Heart right ventricle (tissue), 16 donors: ENCODE results near the gene NEAT1. TPM values are rescaled to one million over a fixed set of nuclear protein-coding genes. Genes with fewer than 3 reads are reported as not detected.

Source experiments
- ATAC-seq, 8 donors: fragments of 200-7000 bp; cut with Tn5 transposase; one replicate each; pipeline ENCODE4 v1.9.1; 2020; ENCODE audit warnings: mild to moderate bottlenecking in 8 of 8, moderate library complexity in 8 of 8, moderate number of reproducible peaks in 1 of 8
- DNase-seq, 2 donors: peaks; one replicate each; pipeline ENCODE4 v3.0.0-alpha.2; 2020
- H3K27ac ChIP-seq, 10 donors: fragments of 200-600 bp; sonication (generic) in 2 of 10; one replicate each; pipeline versions ENCODE4 v1.5.0 to v1.8.0; 2020 to 2022; ENCODE audit warnings: mild to moderate bottlenecking in 3 of 10
- H3K27me3 ChIP-seq, 7 donors: fragments of 200-600 bp; one replicate each; pipeline ENCODE4 v1.8.0; 2021 to 2022; ENCODE audit warnings: mild to moderate bottlenecking in 2 of 7
- H3K36me3 ChIP-seq, 9 donors: fragments of 200-600 bp; sonication (generic) in 1 of 9; one replicate each; pipeline versions ENCODE4 v1.5.0 to v1.8.0; 2020 to 2022; ENCODE audit warnings: mild to moderate bottlenecking in 2 of 9
- H3K4me1 ChIP-seq, 9 donors: fragments of 200-600 bp; sonication (generic) in 1 of 9; one replicate each; pipeline versions ENCODE4 v1.5.0 to v1.8.0; 2020 to 2022; ENCODE audit warnings: mild to moderate bottlenecking in 4 of 9
- H3K4me3 ChIP-seq, 10 donors: fragments of 200-600 bp; sonication (generic) in 2 of 10; one replicate each; pipeline versions ENCODE4 v1.5.0 to v1.8.0; 2020 to 2022; ENCODE audit warnings: mild to moderate bottlenecking in 7 of 10, moderate library complexity in 2 of 10
- H3K9me3 ChIP-seq, 11 donors: fragments of 200-600 bp in 10 of 11; sonication (generic) in 2 of 11; one replicate each; pipeline versions ENCODE4 v1.5.0 to v1.8.0; 2013 to 2022; ENCODE audit warnings: mild to moderate bottlenecking in 2 of 11, control low read depth in 1 of 11, moderate library complexity in 1 of 11
- WGBS, 2 donors: extraction: QIAGEN DNeasy Blood & Tissue Kit; methylation state at CpG; one replicate each; pipeline ENCODE4 v1.1.7; 2013; ENCODE audit warnings: inconsistent platforms in 1 of 2; 5-methylcytosine and 5-hydroxymethylcytosine counted together
- intact Hi-C, 10 donors: fragments of 100-400 bp; cut with DNase I; formaldehyde crosslinking; loops; one replicate each; pipeline versions ENCODE4 v1.11.1 to v1.14.2; 2022
- polyA plus RNA-seq, 2 donors: library from polyadenylated mRNA; stranded (reverse); fragments of 200-250 nt; gene quantifications; one replicate each; pipeline ENCODE4 v1.2.3, GENCODE V29; 2013
- total RNA-seq, 10 donors: library from RNA; stranded (reverse); fragmentation: NEBNext Ultra II Directional in 3 of 10; extraction: Animal tissue kit (Norgen Biotek cat#: 25700) in 3 of 10; gene quantifications; one replicate each; pipeline versions ENCODE4 v1.2.1 to v1.2.4, GENCODE V29; 2021 to 2023
- TF ChIP-seq, protein P1 (sequence below), 9 donors: fragments of 200-600 bp; sonication (generic) in 2 of 9; IDR thresholded peaks; one replicate each; pipeline versions ENCODE4 v1.5.0 to v1.8.0; 2021 to 2022; ENCODE audit warnings: antibody characterized with exemption in 9 of 9, mild to moderate bottlenecking in 5 of 9, moderate library complexity in 1 of 9
- donor health status: Arrhythmogenic right ventricular cardiomyopathy.
- donor health status: ischemic (EF 13 %, LVEDD 7.1; RV severe dilation, severe dysfunction).
- donor health status: healthy with polysubstance abuse.
- donor health status: DM: no; HTN: yes; CAD: no.
- donor health status: DM: no; HTN: no; CAD: no.
- donor health status: ischemic (EF 25% LVEDD 6.9; RV normal size, moderate dysfunction).
- donor health status: ischemic (EF 25% LVEDD 5.7; RV mildly dilated, moderate dysfunction).
- donor health status: healthy.
- donor health status: DM: yes; HTN: yes; CAD: no.
- donor health status: Ischemic cardiomyopathy.
- donor health status: ischemic (EF 35%, LVEDD 5.7; RV mildly dilated, moderate dysfunction).
- donor health status: nonischemic (EF 11% LVEDD 7.7; RV severe dilation, severe dysfunction).
- donor health status: DM: yes; HTN: yes; CAD: no.
- donor health status: PGD.
- donor health status: ischemic (EF 29% LVEDD 5.4; RV normal size, mild dysfunction).
- donor health status: nonischemic (EF 23%, LVEDD 6.1; RV moderate dilation, normal function).

NEAT1 gene
- total and polyA plus RNA-seq, 12 donors: 103 to 1,899 (median 432) TPM

DNA sequence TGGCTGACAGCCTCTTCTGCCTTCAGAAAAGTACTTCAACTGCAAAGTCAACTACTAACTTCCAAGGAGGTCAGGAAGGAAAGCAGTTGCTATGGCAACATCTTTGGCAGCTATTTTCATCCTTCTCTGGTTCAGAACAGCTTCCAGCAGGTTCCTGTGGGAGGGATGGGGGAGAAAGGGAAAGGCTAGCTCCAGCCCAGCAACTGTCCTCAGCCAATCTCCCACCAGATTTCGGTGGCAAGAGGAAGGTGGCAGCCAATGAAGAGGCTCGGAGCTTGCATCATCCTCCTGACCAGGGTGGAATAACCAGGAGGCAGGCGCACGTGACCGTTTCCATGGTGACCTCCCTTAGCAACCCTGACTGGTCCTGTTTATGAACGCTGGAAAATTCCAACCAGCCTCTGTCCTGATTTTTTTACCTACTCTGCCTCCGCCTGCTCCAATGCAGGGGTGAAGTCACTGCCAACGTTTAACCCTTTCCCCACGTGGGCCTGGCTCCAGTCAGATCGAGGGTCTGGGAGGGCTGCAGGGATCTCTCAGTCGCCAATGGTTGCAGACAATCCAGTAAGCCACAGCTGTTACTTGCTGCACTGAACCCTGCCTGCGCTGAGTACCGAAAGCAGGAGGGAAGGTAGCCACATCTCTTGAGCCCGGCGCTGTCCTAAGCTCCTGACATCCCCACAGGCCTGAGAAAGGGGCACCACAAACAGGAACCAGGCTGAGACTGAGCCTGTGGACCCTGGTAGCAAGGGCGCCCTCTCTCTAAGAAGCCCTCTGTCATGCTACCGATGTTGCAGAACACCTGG, 65.1 kb downstream of the NEAT1 start:
- WGBS, 2 donors: 6 to 7% methylated on average over 17 of the region's 17 CpGs
- peak; percentile 83 to 90 (median 89) for ATAC-seq
- Histone ChIP-seq H3K4me3 (peak overlapping the region in 8 of 10 donors; percentile 9 to 41 (median 25)), H3K9me3 (no peaks in the 10 kb centered on the region), H3K36me3 (no peaks in the 10 kb centered on the region), H3K27me3 (no peaks in the 10 kb centered on the region), H3K27ac (peak overlapping the region; percentile 88 to 100 (median 99)), H3K4me1 (peaks cover 56 to 77% (median 72%) of the 10 kb centered on the region in 9 donors)
- intact Hi-C loops: loop anchor here in 3 of 10 donors (1.0 kb wide), 3 partner anchors 8 to 10 kb away; no protein-coding TSS in a partner anchor
- peak; percentile 93 to 99 for DNase-seq
- TF ChIP-seq, protein P1, sequence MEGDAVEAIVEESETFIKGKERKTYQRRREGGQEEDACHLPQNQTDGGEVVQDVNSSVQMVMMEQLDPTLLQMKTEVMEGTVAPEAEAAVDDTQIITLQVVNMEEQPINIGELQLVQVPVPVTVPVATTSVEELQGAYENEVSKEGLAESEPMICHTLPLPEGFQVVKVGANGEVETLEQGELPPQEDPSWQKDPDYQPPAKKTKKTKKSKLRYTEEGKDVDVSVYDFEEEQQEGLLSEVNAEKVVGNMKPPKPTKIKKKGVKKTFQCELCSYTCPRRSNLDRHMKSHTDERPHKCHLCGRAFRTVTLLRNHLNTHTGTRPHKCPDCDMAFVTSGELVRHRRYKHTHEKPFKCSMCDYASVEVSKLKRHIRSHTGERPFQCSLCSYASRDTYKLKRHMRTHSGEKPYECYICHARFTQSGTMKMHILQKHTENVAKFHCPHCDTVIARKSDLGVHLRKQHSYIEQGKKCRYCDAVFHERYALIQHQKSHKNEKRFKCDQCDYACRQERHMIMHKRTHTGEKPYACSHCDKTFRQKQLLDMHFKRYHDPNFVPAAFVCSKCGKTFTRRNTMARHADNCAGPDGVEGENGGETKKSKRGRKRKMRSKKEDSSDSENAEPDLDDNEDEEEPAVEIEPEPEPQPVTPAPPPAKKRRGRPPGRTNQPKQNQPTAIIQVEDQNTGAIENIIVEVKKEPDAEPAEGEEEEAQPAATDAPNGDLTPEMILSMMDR (IDR thresholded peaks at IDR 0.05): no peak

DNA sequence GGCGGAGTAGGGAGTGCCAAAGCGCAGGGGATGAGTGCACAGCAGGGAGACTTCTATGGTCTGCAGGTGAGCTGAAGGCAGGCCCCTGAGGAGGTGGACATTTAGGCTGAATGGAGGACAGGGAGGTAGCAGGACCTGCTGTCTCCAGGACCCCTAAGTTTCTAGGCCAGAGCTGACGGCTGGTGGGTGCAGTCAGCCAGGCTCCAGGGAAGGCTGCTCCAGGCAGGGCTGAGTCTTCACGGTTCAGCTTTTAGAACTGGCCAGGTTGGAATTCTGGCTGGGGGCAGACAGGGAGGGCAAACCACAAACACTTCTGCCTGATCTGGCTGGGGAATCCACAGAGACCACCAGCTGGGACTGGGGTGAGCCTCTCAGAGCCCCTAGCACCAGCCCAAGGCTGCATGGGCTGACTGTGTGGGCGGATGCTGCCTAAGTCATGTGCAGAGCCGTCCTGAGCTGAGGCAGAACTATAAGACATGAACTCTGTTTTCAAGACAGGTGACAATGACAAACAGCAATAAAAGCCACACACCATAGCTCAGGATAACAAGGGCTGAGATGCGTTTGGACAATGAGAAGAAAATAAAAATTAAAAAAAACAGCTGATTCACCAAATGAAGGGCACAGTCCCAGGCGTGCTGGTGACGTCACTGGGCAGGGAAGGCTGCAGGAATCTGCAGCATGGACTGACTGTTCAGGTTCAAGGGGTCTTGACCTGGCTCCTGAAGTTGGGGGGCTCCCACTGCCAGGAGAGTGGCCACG, 65.9 kb downstream of the NEAT1 start:
- intact Hi-C loops: no loop called here
- peak in 1 of 2 donors; percentile 66 for DNase-seq
- H3K9me3 ChIP-seq: no peaks in the 10 kb centered on the region
- H3K4me3 ChIP-seq: peak overlapping the region in 8 of 10 donors; percentile 9 to 41 (median 25)
- H3K27ac ChIP-seq: peak overlapping the region; percentile 88 to 100 (median 99)
- H3K4me1 ChIP-seq: peaks cover 64 to 85% (median 80%) of the 10 kb centered on the region in 9 donors
- no peaks in the 10 kb centered on the region for H3K36me3 ChIP-seq
- WGBS, 2 donors: 21 to 35% methylated on average over 10 of the region's 10 CpGs
- no peaks in the 10 kb centered on the region for H3K27me3 ChIP-seq
- TF ChIP-seq, protein P1 (IDR thresholded peaks at IDR 0.05): no peak
- ATAC-seq: no peak

DNA sequence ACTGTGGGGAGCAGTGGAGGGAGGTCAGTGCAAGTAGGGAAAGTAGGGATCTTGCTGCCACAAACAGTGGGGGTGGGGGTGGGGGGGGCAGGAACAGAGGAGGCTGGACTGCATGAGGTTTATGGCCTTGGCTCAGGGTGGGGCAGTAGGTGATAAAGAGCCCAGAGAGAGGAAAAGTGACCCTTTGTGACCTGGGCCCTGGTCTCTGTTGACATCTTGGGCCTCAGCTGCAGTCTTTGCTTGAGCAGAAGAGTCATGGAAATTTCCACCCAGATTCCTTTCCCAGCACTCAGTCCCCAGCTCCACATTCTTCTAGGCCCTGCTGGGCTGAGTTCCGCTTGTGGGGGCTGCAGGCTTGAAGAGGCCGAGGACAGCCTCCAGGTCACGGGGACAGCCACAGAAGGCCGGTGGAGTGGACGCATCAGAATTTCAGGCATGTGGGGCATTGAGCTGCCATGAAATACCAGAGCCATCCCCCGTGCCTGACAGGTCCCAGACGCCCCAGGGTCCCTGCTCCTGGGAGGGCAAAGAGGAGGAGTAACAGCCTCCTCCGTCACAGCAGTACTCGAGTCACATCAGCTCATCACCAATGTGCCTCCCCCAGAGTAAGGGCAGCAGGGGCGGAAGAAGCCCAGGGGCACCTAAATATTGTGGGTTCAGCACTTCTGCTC, 66.6 kb downstream of the NEAT1 start:
- ATAC-seq: peak; percentile 1 to 49 (median 17)
- peak overlapping the region in 2 of 10 donors; percentile 4 to 39 for H3K4me3 ChIP-seq
- H3K36me3 ChIP-seq: no peaks in the 10 kb centered on the region
- TF ChIP-seq, protein P1 (IDR thresholded peaks at IDR 0.05): no peak
- WGBS, 2 donors: 17 to 24% methylated on average over 10 of the region's 10 CpGs
- H3K4me1 ChIP-seq: peaks cover 71 to 92% (median 87%) of the 10 kb centered on the region in 9 donors
- no peaks in the 10 kb centered on the region for H3K27me3 ChIP-seq
- H3K9me3 ChIP-seq: no peaks in the 10 kb centered on the region
- DNase-seq: peak; percentile 72 to 87
- intact Hi-C loops: no loop called here
- peak overlapping the region; percentile 88 to 100 (median 99) for H3K27ac ChIP-seq
